ENCODE results near the gene DENND2C. TPM values are rescaled to one million over a fixed set of nuclear protein-coding genes. Genes with fewer than 3 reads are reported as not detected.

The DENND2C gene
- total RNA-seq, 1 experiment from 2014 or later = 1.1 TPM

DNA sequence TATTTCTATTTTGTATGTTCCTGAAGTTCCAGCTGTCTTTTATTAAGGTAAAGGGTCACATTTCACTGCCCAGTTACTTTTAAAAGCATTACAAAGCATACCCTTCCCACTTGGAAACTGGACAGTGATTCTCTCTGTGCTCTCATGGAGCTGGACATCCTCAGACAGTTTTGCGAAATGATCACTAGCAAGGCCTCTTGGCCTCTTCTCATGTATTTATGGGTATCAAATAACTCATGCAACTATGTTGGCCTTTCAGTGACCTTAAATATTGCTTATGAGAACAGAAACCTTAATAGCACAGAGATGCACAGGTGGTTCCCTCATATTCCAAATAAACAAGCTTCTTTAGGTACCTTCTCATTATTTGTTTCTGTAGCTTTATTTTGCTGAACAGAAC, 33.4 kb upstream of the DENND2C start:
- in situ Hi-C loops (cut with HindIII; ENCODE audit: low pct_unique_long_range_greater_than_20kb, low sequenced_read_pairs) = no loop called here
- peaks cover 16% of the 10 kb centered on the region for H3K36me3 ChIP-seq (ENCODE audit: control insufficient read depth, insufficient read depth, low read length)
- CTCF ChIA-PET = no interaction called here
- H3K27me3 ChIP-seq (ENCODE audit: control insufficient read depth, insufficient read depth, low read length) = 0 out of 2 replicates have a peak, but pooled peaks cover 2% of the 10 kb centered on the region
- no peak for DNase-seq (ENCODE audit: low read depth, low spot score)
- no peak overlapping the region for H3K4me3 ChIP-seq (ENCODE audit: low read depth in 2 of 2, low read length in 2 of 2)
- no peak for ATAC-seq
- no peaks in the 10 kb centered on the region for H3K4me1 ChIP-seq (ENCODE audit: control insufficient read depth, insufficient read depth, low read length)
- TF ChIP-seq SIN3A (IDR thresholded peaks at IDR 0.05; ENCODE audit: borderline replicate concordance, insufficient read depth, low read depth, low read length) (no peak), CTCF (IDR thresholded peaks at IDR 0.05) (no peak), TCF7L2 (IDR thresholded peaks at IDR 0.05; ENCODE audit: low read depth, low read length) (no peak), POLR2AphosphoS5 (IDR thresholded peaks at IDR 0.05; ENCODE audit: low read depth, low read length) (no peak)
- TF ChIP-seq, protein P1, sequence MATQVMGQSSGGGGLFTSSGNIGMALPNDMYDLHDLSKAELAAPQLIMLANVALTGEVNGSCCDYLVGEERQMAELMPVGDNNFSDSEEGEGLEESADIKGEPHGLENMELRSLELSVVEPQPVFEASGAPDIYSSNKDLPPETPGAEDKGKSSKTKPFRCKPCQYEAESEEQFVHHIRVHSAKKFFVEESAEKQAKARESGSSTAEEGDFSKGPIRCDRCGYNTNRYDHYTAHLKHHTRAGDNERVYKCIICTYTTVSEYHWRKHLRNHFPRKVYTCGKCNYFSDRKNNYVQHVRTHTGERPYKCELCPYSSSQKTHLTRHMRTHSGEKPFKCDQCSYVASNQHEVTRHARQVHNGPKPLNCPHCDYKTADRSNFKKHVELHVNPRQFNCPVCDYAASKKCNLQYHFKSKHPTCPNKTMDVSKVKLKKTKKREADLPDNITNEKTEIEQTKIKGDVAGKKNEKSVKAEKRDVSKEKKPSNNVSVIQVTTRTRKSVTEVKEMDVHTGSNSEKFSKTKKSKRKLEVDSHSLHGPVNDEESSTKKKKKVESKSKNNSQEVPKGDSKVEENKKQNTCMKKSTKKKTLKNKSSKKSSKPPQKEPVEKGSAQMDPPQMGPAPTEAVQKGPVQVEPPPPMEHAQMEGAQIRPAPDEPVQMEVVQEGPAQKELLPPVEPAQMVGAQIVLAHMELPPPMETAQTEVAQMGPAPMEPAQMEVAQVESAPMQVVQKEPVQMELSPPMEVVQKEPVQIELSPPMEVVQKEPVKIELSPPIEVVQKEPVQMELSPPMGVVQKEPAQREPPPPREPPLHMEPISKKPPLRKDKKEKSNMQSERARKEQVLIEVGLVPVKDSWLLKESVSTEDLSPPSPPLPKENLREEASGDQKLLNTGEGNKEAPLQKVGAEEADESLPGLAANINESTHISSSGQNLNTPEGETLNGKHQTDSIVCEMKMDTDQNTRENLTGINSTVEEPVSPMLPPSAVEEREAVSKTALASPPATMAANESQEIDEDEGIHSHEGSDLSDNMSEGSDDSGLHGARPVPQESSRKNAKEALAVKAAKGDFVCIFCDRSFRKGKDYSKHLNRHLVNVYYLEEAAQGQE (IDR thresholded peaks at IDR 0.05; ENCODE audit: insufficient read depth in 1 of 2, low read depth in 2 of 2, low read length in 1 of 2) = no peak
- BruUV-seq (replicated peaks) = no TSS peak
- H3K9me3 ChIP-seq (ENCODE audit: control insufficient read depth, insufficient read depth, low read depth, low read length) = no peaks in the 10 kb centered on the region
- POLR2A ChIA-PET = interaction anchor here (0.5 kb wide), 1 partner anchor 8 kb away, joined by 8 read pairs; no protein-coding TSS in a partner anchor
- H3K27ac ChIP-seq (ENCODE audit: low read length) = no peak overlapping the region
- intact Hi-C loops (cut with micrococcal nuclease; ENCODE audit: unreplicated experiment) = no loop called here

DNA sequence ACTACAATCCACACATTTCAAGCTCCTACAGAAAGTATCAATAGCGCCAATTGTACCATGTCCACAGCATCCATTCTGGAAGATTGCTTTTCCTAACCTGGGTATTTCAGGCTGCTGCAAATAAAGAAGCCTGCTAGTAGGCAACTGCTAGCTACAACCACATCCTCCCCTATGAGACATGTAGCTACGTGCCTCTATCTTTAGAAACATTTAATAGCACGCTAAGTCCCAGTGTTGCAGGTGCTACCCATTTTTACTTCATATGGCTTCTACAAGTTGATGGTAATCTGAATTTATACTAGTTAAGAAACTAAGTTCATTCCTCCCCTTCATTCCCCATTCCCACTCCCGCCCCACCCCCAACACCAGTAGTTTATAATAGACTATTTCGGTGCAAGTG, 32.9 kb upstream of the DENND2C start:
- in situ Hi-C loops (cut with HindIII; ENCODE audit: low pct_unique_long_range_greater_than_20kb, low sequenced_read_pairs) = no loop called here
- DNase-seq (ENCODE audit: low read depth, low spot score) (no peak), ATAC-seq (no peak)
- TF ChIP-seq, protein P1 (IDR thresholded peaks at IDR 0.05; ENCODE audit: insufficient read depth in 1 of 2, low read depth in 2 of 2, low read length in 1 of 2) = no peak
- TF ChIP-seq TCF7L2 (IDR thresholded peaks at IDR 0.05; ENCODE audit: low read depth, low read length) (no peak), CTCF (IDR thresholded peaks at IDR 0.05) (no peak), POLR2AphosphoS5 (IDR thresholded peaks at IDR 0.05; ENCODE audit: low read depth, low read length) (no peak; the same call in 1 of the 2 replicates)
- POLR2A ChIA-PET = interaction anchor here (0.5 kb wide), 1 partner anchor 8 kb away, joined by 8 read pairs; no protein-coding TSS in a partner anchor
- H3K27ac ChIP-seq (ENCODE audit: low read length) = no peak overlapping the region
- H3K27me3 ChIP-seq (ENCODE audit: control insufficient read depth, insufficient read depth, low read length) = 0 out of 2 replicates have a peak, but pooled peaks cover 2% of the 10 kb centered on the region
- no peaks in the 10 kb centered on the region for H3K4me1 ChIP-seq (ENCODE audit: control insufficient read depth, insufficient read depth, low read length)
- intact Hi-C loops (cut with micrococcal nuclease; ENCODE audit: unreplicated experiment) = no loop called here
- CTCF ChIA-PET = no interaction called here
- H3K36me3 ChIP-seq (ENCODE audit: control insufficient read depth, insufficient read depth, low read length) = peaks cover 12% of the 10 kb centered on the region
- BruUV-seq (replicated peaks) = no TSS peak
- H3K9me3 ChIP-seq (ENCODE audit: control insufficient read depth, insufficient read depth, low read depth, low read length) = no peaks in the 10 kb centered on the region
- no peak overlapping the region for H3K4me3 ChIP-seq (ENCODE audit: low read depth in 2 of 2, low read length in 2 of 2)
